Urinary bladder (tissue), 4 donors: ENCODE measurements around the gene RELN. TPM values are rescaled to one million over a fixed set of nuclear protein-coding genes. Genes with fewer than 3 reads are reported as not detected.

Experiments used
- DNase-seq: peaks from one replicate; pipeline ENCODE4 v3.0.0-alpha.2; 2015; ENCODE audit errors: extremely low spot score
- H3K27ac ChIP-seq: one replicate; pipeline ENCODE4 v1.5.1; 2013; ENCODE audit warnings: low read depth, mild to moderate bottlenecking, moderate library complexity
- H3K36me3 ChIP-seq: one replicate; pipeline ENCODE4 v1.6.1; 2013; ENCODE audit warnings: mild to moderate bottlenecking, moderate library complexity; ENCODE audit not compliant: insufficient read depth
- H3K4me1 ChIP-seq: one replicate; pipeline ENCODE4 v1.6.1; 2013; ENCODE audit warnings: mild to moderate bottlenecking, moderate library complexity; ENCODE audit not compliant: insufficient read depth
- H3K4me3 ChIP-seq: one replicate; pipeline ENCODE4 v1.5.1; 2013; ENCODE audit warnings: low read depth, low read length
- WGBS: extraction: QIAGEN DNeasy Blood & Tissue Kit; methylation state at CpG from one replicate; pipeline ENCODE4 v1.1.7; 2013; 5-methylcytosine and 5-hydroxymethylcytosine counted together
- polyA plus RNA-seq: library from polyadenylated mRNA; stranded (reverse); fragments of 200-250 nt; gene quantifications from one replicate; pipeline ENCODE4 v1.2.3, GENCODE V29; 2013
- total RNA-seq: library from RNA; depleted of rRNA; stranded (reverse); fragments of >200 nt; gene quantifications from one replicate; pipeline ENCODE4 v1.2.3, GENCODE V29; 2014
- donor health status: healthy with polysubstance abuse.
- donor health status: healthy.

The RELN gene
- total and polyA plus RNA-seq, 2 donors, result 3.8 to 26.3 TPM

DNA sequence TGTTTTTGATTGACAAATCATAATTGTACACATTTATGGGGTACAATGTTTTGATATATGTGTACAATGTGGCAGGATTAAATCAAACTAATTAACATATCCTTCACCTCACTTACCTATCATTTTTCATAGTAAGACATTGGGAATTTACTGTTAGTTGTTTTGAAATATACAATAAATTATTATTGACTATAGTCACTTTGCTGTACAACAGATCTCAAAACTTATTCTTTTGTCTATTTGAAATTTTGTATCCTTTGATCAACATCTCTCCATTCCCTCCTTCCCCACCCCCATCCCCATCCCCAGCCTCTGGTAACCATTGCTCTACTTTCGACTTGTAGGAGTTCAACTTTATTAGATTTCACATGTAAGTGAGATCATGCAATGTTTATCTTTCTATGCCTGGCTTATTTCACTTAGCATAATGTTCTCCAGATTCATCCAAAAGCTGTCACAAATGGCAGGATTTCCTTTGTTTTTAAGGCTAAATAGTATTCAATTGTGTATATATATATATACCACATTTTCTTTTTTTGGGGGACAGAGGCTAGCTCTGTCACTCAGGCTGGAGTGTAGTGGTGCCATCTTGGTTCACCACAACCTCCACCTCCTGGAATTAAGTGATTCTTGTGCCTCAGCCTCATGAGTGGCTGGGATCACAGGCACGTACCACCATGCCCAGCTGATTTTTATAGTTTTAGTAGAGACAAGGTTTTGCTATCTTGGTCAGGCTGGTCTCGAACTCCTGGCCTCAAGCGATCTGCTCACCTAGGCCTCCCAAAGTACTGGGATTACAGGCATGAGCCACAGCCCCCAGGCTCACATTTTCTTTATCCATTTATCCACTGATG is 520.1 kb downstream of the RELN start:
- Histone ChIP-seq H3K4me3 (no peak overlapping the region), H3K4me1 (no peaks in the 10 kb centered on the region), H3K27ac (no peak overlapping the region), H3K36me3 (no peaks in the 10 kb centered on the region)
- no peak for DNase-seq
- 66% methylated on average over 4 of the region's 4 CpGs for WGBS

DNA sequence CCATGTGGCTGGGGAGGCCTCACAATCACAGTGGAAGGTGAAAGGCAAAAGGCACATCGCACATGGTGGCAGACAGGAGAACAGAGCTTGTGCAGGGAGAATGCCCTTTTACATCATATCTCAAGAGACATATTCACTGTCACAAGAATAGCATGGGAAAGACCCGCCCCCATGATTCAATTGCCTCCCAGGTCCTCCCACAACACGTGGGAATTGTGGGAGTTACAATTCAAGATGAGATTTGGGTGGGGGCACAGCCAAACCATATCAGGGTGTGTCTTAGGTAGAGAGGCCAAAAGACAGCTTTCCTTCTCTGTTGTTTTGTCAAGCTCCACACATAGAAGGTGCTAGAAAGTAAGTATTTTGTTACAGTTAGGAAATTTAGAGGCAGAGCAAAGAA is 522.6 kb downstream of the RELN start:
- 51% methylated on average over 3 of the region's 3 CpGs for WGBS
- Histone ChIP-seq H3K4me1 (no peaks in the 10 kb centered on the region), H3K27ac (no peak overlapping the region)

GRCh38 chr7:103462358-103462757 is 527.1 kb downstream of the RELN start:
- no peak for DNase-seq
- H3K27ac ChIP-seq, result no peak overlapping the region
- no peak overlapping the region for H3K4me3 ChIP-seq
- 83% methylated on average over 7 of the region's 7 CpGs for WGBS
- H3K4me1 ChIP-seq, result no peaks in the 10 kb centered on the region
- H3K36me3 ChIP-seq, result no peaks in the 10 kb centered on the region

More for the DNA sequence above, 522.6 kb downstream of the RELN start:
- DNase-seq, result no peak
- H3K4me3 ChIP-seq, result no peak overlapping the region
- H3K36me3 ChIP-seq, result no peaks in the 10 kb centered on the region

DNA sequence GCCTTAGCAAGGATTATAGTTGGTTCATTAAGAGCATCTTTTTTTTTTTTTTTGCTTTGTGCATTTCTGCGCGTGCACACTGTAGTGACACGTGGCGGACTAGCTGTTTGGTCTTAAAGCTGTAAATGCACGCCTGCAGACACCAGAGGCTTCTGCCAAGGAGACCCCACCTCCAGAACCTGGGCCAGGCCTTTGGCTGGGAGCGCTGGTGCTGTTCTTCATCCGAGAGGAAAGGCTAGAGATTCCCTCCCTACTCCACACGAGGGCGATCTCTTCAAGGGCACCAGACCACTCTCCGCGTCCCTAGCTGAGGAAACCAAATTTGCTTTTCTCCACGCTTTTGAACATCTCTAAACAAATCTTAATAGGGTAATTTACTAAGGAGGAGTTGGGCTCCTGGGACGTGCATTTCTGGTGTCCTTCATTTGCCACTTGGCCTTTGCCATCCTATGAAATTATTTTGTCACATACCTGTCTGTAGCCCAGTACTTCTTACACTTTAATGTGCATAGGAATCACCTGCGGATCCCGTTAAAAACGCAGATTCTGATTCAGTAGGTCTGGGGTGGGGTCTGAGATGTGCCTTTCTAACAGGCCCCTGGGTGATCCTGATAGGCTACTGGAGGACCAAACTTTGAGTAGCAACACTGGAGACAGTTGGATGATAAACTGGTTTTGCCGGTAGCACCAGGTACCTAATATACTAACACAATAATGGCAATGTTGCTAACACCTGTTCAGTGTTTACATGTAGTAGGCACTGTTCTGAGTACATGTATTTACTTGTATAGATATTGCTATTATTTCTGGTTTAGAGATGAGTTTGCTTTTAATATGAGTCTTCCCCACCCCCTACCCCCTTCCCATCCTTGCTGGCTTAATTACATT is 542.1 kb downstream of the RELN start:
- Histone ChIP-seq H3K4me3 (no peak overlapping the region), H3K36me3 (no peaks in the 10 kb centered on the region), H3K4me1 (no peaks in the 10 kb centered on the region), H3K27ac (no peak overlapping the region)
- no peak for DNase-seq
- 14% methylated on average over 17 of the region's 17 CpGs for WGBS

- Histone ChIP-seq H3K4me3 (peak within 1 kb of the TSS; percentile 32), H3K27ac (no peak within 1 kb of the TSS), H3K36me3 (no peaks in the 10 kb centered on the region), H3K4me1 (no peaks in the 10 kb centered on the region)
- DNase-seq, result no peak
- WGBS, result 2% methylated on average over 54 of the region's 54 CpGs
Measured at GRCh38 chr7:103446049-103446520, 543.4 kb downstream of the RELN start, which contains the start of gene SLC26A5. Gene SLC26A5 (minus strand): TSS chr7:103446207. CDS start chr7:103421514, 24,693 bp downstream.

DNA sequence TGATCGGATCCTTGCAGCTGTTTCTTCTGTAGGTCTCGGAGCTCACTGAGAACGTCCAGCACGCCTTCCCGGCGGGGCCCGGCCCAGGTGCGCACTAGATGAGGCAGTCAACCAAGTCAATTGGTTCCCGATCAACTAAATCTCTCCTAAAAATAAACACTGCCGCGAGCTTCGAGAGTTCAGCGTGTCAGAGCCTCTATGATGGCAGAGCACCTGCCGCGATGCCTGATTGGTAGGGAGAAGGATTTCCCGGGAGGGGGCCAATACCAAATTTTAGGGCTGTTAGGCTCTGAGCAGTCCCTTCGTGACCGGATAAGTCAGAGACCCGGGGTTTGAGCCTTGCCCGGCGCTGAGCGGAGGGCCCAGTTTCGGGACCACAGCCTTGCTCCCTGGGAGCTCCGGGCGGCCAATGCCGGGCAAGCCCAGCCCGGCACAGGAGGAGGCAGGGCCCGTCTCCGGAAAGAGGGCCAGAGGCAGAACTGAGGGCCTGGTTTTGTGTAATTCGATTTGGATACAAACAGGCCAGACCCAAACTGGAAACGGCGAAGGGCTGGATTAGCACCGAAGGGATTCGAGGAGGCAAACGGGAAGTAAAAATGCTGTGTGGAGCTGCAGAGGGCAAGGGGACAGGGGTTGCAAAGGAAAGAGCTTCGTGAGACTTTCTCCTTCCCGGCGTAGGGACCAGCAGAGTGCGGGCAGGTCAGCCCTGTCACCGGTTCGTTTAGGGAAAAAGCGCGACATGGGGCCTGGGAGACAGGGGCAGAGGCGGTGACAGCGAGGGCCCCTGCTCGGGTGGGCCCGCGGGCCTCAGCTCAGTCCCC is 544.0 kb downstream of the RELN start:
- Histone ChIP-seq H3K36me3 (no peaks in the 10 kb centered on the region), H3K4me3 (peak overlapping the region; percentile 32), H3K4me1 (no peaks in the 10 kb centered on the region), H3K27ac (no peak overlapping the region)
- no peak for DNase-seq
- 2% methylated on average over 48 of the region's 48 CpGs for WGBS

- H3K27ac ChIP-seq, result no peak overlapping the region
- WGBS, result 93% methylated on average over 8 of the region's 8 CpGs
Measured at GRCh38 chr7:103439661-103440060, 549.8 kb downstream of the RELN start.

GRCh38 chr7:103437623-103438022 is 551.8 kb downstream of the RELN start:
- no peaks in the 10 kb centered on the region for H3K4me1 ChIP-seq
- no peaks in the 10 kb centered on the region for H3K36me3 ChIP-seq
- no peak overlapping the region for H3K27ac ChIP-seq
- H3K4me3 ChIP-seq, result no peak overlapping the region
- DNase-seq, result no peak
- 49% methylated on average over 1 of the region's 1 CpG for whole genome bisulfite sequencing

More at GRCh38 chr7:103439661-103440060, 549.8 kb downstream of the RELN start:
- H3K4me3 ChIP-seq, result no peak overlapping the region
- H3K36me3 ChIP-seq, result no peaks in the 10 kb centered on the region
- no peak for DNase-seq
- no peaks in the 10 kb centered on the region for H3K4me1 ChIP-seq

DNA sequence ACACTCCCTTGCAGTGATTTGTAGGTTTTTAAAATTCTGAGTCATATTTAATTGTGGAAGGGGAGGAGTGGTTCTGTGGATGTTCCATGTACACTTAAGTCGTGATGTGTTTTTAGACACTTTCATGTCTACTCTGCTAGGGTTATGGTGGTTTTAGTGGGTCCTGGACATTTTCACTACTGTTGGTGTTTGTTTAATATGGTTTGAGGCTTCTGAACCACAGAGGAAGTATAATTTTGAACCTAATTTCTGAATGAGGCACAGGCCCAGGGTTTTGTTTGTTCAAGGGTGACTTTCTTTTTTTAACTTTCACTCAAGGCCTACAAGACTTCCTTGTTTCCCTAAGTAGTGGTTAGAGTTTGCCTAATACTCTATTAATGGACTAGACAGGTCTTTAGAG is 556.7 kb downstream of the RELN start:
- no peak for DNase-seq
- no peak overlapping the region for H3K27ac ChIP-seq
- H3K4me3 ChIP-seq, result no peak overlapping the region
- H3K36me3 ChIP-seq, result no peaks in the 10 kb centered on the region
- H3K4me1 ChIP-seq, result no peaks in the 10 kb centered on the region
- whole genome bisulfite sequencing, result 53% methylated on average over 1 of the region's 1 CpG

DNA sequence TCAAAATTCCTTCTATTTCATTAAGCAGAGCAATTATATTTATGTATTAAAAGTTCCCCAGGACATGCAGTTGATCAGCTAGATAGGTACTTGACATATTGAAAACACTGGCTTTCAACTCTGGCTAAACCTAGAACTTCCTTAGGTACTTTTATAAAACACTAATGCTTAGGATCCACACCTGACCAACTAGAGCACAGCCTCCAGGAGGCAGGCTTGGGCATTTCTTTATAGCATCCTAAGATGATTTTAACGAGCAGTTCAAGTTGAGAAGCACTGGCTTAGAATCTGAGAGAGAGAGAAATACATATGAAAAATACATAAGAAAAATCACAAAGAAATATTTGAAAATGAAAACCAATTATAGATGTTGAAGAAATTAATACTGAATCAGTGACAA is 564.3 kb downstream of the RELN start:
- Histone ChIP-seq H3K36me3 (no peaks in the 10 kb centered on the region), H3K4me3 (no peak overlapping the region), H3K4me1 (no peaks in the 10 kb centered on the region), H3K27ac (no peak overlapping the region)
- DNase-seq, result no peak
- WGBS, result 49% methylated on average over 1 of the region's 1 CpG

GRCh38 chr7:103423467-103424179 is 565.8 kb downstream of the RELN start:
- Histone ChIP-seq H3K4me1 (no peaks in the 10 kb centered on the region), H3K36me3 (no peaks in the 10 kb centered on the region), H3K27ac (no peak overlapping the region), H3K4me3 (no peak overlapping the region)
- DNase-seq, result no peak
- WGBS, result 62% methylated on average over 3 of the region's 3 CpGs
